NCI-H2107 (cell line): ENCODE data around the gene PNLIPRP2.

Experiments
- DNase-seq: peaks from one replicate; lab custom pipeline; 2025; lab: John Stamatoyannopoulos, UW

The PNLIPRP2 gene

GRCh38 chr10:116683821-116684220, 63.1 kb downstream of the PNLIPRP2 start:
- DNase-seq, result no peak

DNA sequence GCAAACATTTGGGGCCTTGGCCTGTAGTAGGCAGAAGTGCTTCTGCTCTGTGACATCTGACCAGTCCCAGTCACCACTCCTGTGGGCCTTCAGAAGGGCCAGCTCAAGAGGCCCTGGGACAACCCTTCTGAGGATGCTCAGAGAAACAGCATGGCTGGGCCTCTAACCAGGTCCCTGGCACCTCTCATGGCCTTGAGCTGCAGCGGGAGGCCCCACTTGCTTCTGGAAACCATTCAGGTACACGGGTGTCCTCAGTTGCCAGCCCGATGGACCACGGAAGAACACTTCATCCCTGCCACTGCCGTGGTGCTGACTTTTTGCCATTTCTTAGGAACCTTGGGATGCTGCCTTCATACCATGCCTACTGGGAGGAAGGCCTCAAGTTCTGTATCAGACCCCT, 64.0 kb downstream of the PNLIPRP2 start:
- DNase-seq, result no peak

- DNase-seq, result no peak
Measured at GRCh38 chr10:116685807-116686206, 65.1 kb downstream of the PNLIPRP2 start.

- no peak for DNase-seq
Measured at GRCh38 chr10:116686632-116687031, 65.9 kb downstream of the PNLIPRP2 start.

GRCh38 chr10:116687633-116688032, 66.9 kb downstream of the PNLIPRP2 start:
- DNase-seq, result no peak

GRCh38 chr10:116688241-116688711, 67.5 kb downstream of the PNLIPRP2 start:
- no peak for DNase-seq

DNA sequence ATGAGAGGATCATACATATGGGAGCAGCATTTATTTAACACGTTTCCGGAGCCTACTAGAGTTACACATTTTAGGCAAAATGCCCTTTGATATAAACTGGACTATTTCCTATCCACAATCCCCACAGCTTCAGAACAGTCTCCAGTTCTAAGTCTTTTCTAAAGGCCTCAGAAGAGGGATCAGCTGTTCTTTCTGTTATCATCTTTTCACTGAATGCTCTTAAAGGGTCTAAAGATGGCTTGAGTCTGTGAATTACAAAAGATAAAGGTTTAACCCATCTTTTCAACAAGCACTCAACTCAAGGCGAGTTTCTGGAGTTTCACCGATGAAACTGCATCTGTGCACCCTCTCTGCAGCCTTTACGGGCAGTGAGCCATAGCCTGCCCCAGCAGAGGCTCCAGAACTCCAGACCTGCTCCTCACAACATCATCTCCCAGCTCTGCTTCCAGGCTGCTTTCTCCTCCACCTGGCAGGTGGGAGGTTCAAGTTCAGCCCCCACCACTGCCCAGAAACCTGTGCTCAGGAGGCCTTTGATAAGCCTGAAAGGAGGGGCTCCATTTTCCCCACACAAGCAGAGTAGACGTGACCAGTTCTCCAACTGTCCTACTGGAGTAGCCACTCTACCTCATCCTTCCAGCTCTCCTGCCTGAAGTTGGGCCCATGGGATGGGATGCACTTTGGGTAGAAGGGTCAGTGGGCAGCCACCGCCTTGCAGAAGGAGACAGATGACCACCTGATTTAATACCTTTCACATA, 68.2 kb downstream of the PNLIPRP2 start:
- no peak for DNase-seq

- DNase-seq, result no peak
Measured at GRCh38 chr10:116689744-116690143, 69.0 kb downstream of the PNLIPRP2 start.

- DNase-seq, result no peak
Measured at GRCh38 chr10:116690356-116691322, 69.9 kb downstream of the PNLIPRP2 start.

DNA sequence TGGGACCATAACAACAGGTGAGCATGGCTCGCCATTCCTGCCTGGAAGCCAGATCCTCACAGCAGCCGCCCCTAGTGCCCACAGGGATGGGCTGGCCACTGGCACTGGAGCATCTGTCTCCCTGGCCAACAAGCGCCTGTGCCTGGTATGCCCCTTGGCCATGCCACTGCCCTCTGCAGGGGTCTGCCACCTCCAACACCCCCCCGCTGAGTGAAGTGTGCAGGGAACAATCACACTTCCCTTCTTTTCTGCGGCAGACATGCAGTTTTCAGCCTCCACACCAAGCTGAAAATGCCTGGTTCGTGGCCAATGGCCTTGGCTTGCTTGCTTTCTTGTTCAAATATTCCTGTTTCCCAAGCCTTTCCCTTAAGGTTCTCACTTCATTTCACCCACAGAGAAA, 70.9 kb downstream of the PNLIPRP2 start:
- no peak for DNase-seq

- DNase-seq, result no peak
Measured at GRCh38 chr10:116692225-116692624, 71.5 kb downstream of the PNLIPRP2 start.

GRCh38 chr10:116694243-116694926, 73.6 kb downstream of the PNLIPRP2 start:
- DNase-seq, result no peak
